SK-N-MC (cell line): Measurements from ENCODE around the gene CFAP119.

Experiments
- EZH2 ChIP-seq: fragments of 200-600 bp; sonication (generic); IDR thresholded peaks from one replicate; pipeline ENCODE4 v1.6.1; 2017; ENCODE audit warnings: antibody characterized with exemption
- FOXP2 ChIP-seq: optimal IDR thresholded peaks from 2 replicates; pipeline ENCODE3; 2011; ENCODE audit warnings: mild to moderate bottlenecking, moderate library complexity; ENCODE audit not compliant: insufficient read depth; ENCODE audit errors: extremely low read length, control extremely low read depth
- POLR2AphosphoS5 ChIP-seq: IDR thresholded peaks from 2 replicates; pipeline ENCODE4 v1.6.1; 2012; ENCODE audit warnings: mild to moderate bottlenecking, low read depth, low read length, borderline replicate concordance

- TF ChIP-seq POLR2AphosphoS5 (no peak; the same call in 1 of the 2 replicates), EZH2 (no peak), FOXP2 (no peak)
Measured at GRCh38 chr16:30741461-30741914, 20.4 kb downstream of the CFAP119 start.
